Neural cell (in vitro differentiated cells): ENCODE results near the gene PPP2R5B. TPM values are rescaled to one million over a fixed set of nuclear protein-coding genes. Genes with fewer than 3 reads are reported as not detected.

ENCODE experiments used
- H2AFZ ChIP-seq: fragments of 200-600, 300-800 bp; sonication (generic), shearing (Covaris generic); 2 replicates; pipeline ENCODE4 v1.6.0; 2014; ENCODE audit warnings: low read depth, mild to moderate bottlenecking, antibody characterized with exemption, low read length, moderate library complexity
- H3F3A ChIP-seq: fragments of 200-600 bp; shearing (Covaris generic); 2 replicates; pipeline ENCODE4 v1.6.1; 2016; ENCODE audit warnings: mild to moderate bottlenecking, moderate library complexity, mixed read lengths, antibody characterized with exemption, low read length; ENCODE audit not compliant: insufficient read depth, poor library complexity, severe bottlenecking
- H3K27ac ChIP-seq: fragments of 200-600, 300-800 bp; sonication (generic), shearing (Covaris generic); 2 replicates; pipeline ENCODE4 v1.5.1; 2014; ENCODE audit warnings: mild to moderate bottlenecking, low read length, moderate library complexity
- H3K27me3 ChIP-seq: fragments of 300-800, 200-600 bp; sonication (generic), shearing (Covaris generic); 2 replicates; pipeline ENCODE4 v1.6.0; 2014; ENCODE audit warnings: mild to moderate bottlenecking, low read depth, low read length, moderate library complexity; ENCODE audit not compliant: insufficient read depth
- H3K36me3 ChIP-seq: fragments of 300-800, 200-600 bp; sonication (generic), shearing (Covaris generic); 2 replicates; pipeline ENCODE4 v1.5.1; 2014; ENCODE audit warnings: mild to moderate bottlenecking, antibody characterized with exemption, low read length, moderate library complexity; ENCODE audit not compliant: insufficient read depth
- H3K4me2 ChIP-seq: fragments of 300-800, 200-600 bp; sonication (generic), shearing (Covaris generic); 2 replicates; pipeline ENCODE4 v1.6.0; 2014; ENCODE audit warnings: mild to moderate bottlenecking, low read length
- H3K4me3 ChIP-seq: fragments of 300-800, 200-600 bp; sonication (generic), shearing (Covaris generic); 2 replicates; pipeline ENCODE4 v1.5.1; 2014; ENCODE audit warnings: mild to moderate bottlenecking, low read length, moderate library complexity
- H3K79me2 ChIP-seq: fragments of 200-600 bp; shearing (Covaris generic); replicated peaks from 2 replicates; pipeline ENCODE4 v1.6.0; 2014; ENCODE audit warnings: mild to moderate bottlenecking, low read length, moderate library complexity; ENCODE audit not compliant: insufficient read depth
- H3K9ac ChIP-seq: fragments of 300-800, 200-600 bp; sonication (generic), shearing (Covaris generic); 2 replicates; pipeline ENCODE4 v1.6.1; 2016; ENCODE audit warnings: mild to moderate bottlenecking, low read length, mixed read lengths
- H3K9me2 ChIP-seq: fragments of 200-600 bp; shearing (Covaris generic); 2 replicates; pipeline ENCODE4 v1.6.1; 2016; ENCODE audit warnings: mild to moderate bottlenecking, low read length, mixed read lengths; ENCODE audit not compliant: insufficient read depth
- H3K9me3 ChIP-seq: fragments of 200-600, 300-800 bp; sonication (generic), shearing (Covaris generic); 2 replicates; pipeline ENCODE4 v1.6.1; 2016; ENCODE audit warnings: mild to moderate bottlenecking, mixed run types, low read length, moderate library complexity, mixed read lengths
- H4K20me1 ChIP-seq: fragments of 200-600 bp; shearing (Covaris generic); 2 replicates; pipeline ENCODE4 v1.6.1; 2016; ENCODE audit warnings: mild to moderate bottlenecking, mixed run types; ENCODE audit not compliant: insufficient read depth
- CTCF ChIP-seq: fragments of 450-650 bp; IDR thresholded peaks from 2 replicates; pipeline ENCODE4 v1.5.1; 2014; ENCODE audit warnings: antibody characterized with exemption, mild to moderate bottlenecking, moderate library complexity; ENCODE audit not compliant: poor library complexity, severe bottlenecking
- EP300 ChIP-seq: fragments of 450-650 bp; conservative IDR thresholded peaks from 2 replicates; pipeline ENCODE4 v1.6.1; 2014; ENCODE audit warnings: antibody characterized with exemption, mild to moderate bottlenecking, moderate library complexity; ENCODE audit not compliant: poor library complexity, severe bottlenecking
- EZH2 ChIP-seq: fragments of 200-600, 300-800 bp; shearing (Covaris generic), sonication (generic); IDR thresholded peaks from 2 replicates; pipeline ENCODE4 v1.6.1; 2014; ENCODE audit warnings: antibody characterized with exemption, low read length, borderline replicate concordance, mild to moderate bottlenecking; ENCODE audit not compliant: insufficient read depth, poor library complexity, severe bottlenecking
- MXI1 ChIP-seq: fragments of 450-650 bp; conservative IDR thresholded peaks from 2 replicates; pipeline ENCODE4 v1.6.1; 2014; ENCODE audit warnings: antibody characterized with exemption, mild to moderate bottlenecking; ENCODE audit not compliant: poor library complexity, severe bottlenecking
- POLR2AphosphoS5 ChIP-seq: IDR thresholded peaks from 2 replicates; pipeline ENCODE4 v1.6.1; 2012
- RAD21 ChIP-seq: fragments of 450-650 bp; conservative IDR thresholded peaks from 2 replicates; pipeline ENCODE4 v1.6.1; 2014; ENCODE audit warnings: antibody characterized with exemption, mild to moderate bottlenecking, moderate library complexity
- SMC3 ChIP-seq: fragments of 450-650 bp; conservative IDR thresholded peaks from 2 replicates; pipeline ENCODE4 v1.6.1; 2014; ENCODE audit warnings: antibody characterized with exemption, mild to moderate bottlenecking, moderate library complexity; ENCODE audit not compliant: poor library complexity
- TAF1 ChIP-seq: IDR thresholded peaks from 2 replicates; pipeline ENCODE4 v1.6.1; 2012; ENCODE audit warnings: low read depth
- polyA plus RNA-seq: library from polyadenylated mRNA; depleted of rRNA; stranded (reverse); fragments of >200 nt; gene quantifications from 2 replicates; pipeline ENCODE4 v1.2.3, GENCODE V29; 2014
- TF ChIP-seq, protein P1 (sequence below): IDR thresholded peaks from 2 replicates; pipeline ENCODE4 v1.6.1; 2012; ENCODE audit warnings: borderline replicate concordance

Gene PPP2R5B
- polyA plus RNA-seq, 1 donor from 2014 or later = 76.1 TPM

GRCh38 chr11:64918017-64918416, 6.5 kb upstream of the PPP2R5B start:
- H3K27me3 ChIP-seq = no peaks in the 10 kb centered on the region
- peak overlapping the region; percentile 15 for H3K9ac ChIP-seq
- TF ChIP-seq TAF1 (no peak), POLR2AphosphoS5 (no peak), MXI1 (no peak), EZH2 (no peak), EP300 (no peak), SMC3 (no peak), RAD21 (no peak), CTCF (no peak)
- TF ChIP-seq, protein P1, sequence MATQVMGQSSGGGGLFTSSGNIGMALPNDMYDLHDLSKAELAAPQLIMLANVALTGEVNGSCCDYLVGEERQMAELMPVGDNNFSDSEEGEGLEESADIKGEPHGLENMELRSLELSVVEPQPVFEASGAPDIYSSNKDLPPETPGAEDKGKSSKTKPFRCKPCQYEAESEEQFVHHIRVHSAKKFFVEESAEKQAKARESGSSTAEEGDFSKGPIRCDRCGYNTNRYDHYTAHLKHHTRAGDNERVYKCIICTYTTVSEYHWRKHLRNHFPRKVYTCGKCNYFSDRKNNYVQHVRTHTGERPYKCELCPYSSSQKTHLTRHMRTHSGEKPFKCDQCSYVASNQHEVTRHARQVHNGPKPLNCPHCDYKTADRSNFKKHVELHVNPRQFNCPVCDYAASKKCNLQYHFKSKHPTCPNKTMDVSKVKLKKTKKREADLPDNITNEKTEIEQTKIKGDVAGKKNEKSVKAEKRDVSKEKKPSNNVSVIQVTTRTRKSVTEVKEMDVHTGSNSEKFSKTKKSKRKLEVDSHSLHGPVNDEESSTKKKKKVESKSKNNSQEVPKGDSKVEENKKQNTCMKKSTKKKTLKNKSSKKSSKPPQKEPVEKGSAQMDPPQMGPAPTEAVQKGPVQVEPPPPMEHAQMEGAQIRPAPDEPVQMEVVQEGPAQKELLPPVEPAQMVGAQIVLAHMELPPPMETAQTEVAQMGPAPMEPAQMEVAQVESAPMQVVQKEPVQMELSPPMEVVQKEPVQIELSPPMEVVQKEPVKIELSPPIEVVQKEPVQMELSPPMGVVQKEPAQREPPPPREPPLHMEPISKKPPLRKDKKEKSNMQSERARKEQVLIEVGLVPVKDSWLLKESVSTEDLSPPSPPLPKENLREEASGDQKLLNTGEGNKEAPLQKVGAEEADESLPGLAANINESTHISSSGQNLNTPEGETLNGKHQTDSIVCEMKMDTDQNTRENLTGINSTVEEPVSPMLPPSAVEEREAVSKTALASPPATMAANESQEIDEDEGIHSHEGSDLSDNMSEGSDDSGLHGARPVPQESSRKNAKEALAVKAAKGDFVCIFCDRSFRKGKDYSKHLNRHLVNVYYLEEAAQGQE = no peak
- no peaks in the 10 kb centered on the region for H4K20me1 ChIP-seq
- H3K79me2 ChIP-seq = peaks cover 7% of the 10 kb centered on the region
- H3K4me2 ChIP-seq = no peak overlapping the region
- no peaks in the 10 kb centered on the region for H3K9me2 ChIP-seq
- H3K36me3 ChIP-seq = no peaks in the 10 kb centered on the region
- no peaks in the 10 kb centered on the region for H3K9me3 ChIP-seq
- peak overlapping the region; percentile 72 for H3K4me3 ChIP-seq
- H2AFZ ChIP-seq = peak overlapping the region; percentile 43
- H3F3A ChIP-seq = no peaks in the 10 kb centered on the region
- H3K27ac ChIP-seq = no peak overlapping the region

- no peaks in the 10 kb centered on the region for H3K36me3 ChIP-seq
- H2AFZ ChIP-seq = no peak overlapping the region
- no peaks in the 10 kb centered on the region for H3K9me3 ChIP-seq
- H4K20me1 ChIP-seq = no peaks in the 10 kb centered on the region
- no peaks in the 10 kb centered on the region for H3K27me3 ChIP-seq
- H3F3A ChIP-seq = no peaks in the 10 kb centered on the region
- H3K4me2 ChIP-seq = no peak overlapping the region
- H3K79me2 ChIP-seq = peaks cover 7% of the 10 kb centered on the region
- no peaks in the 10 kb centered on the region for H3K9me2 ChIP-seq
- H3K9ac ChIP-seq = no peak overlapping the region
- no peak for TF ChIP-seq TAF1
- no peak for TF ChIP-seq RAD21
- no peak for TF ChIP-seq MXI1
- no peak for TF ChIP-seq EZH2
- no peak for TF ChIP-seq CTCF
- TF ChIP-seq, protein P1 = no peak
- TF ChIP-seq SMC3 = no peak
- no peak for TF ChIP-seq POLR2AphosphoS5
- TF ChIP-seq EP300 = no peak
- no peak overlapping the region for H3K27ac ChIP-seq
- no peak overlapping the region for H3K4me3 ChIP-seq
These were observed 4.9 kb upstream of the PPP2R5B start for GRCh38 chr11:64919627-64920026.
